ENCODE results near the gene STX10. TPM values are rescaled to one million over a fixed set of nuclear protein-coding genes. Genes with fewer than 3 reads are reported as not detected.

The STX10 gene
- total RNA-seq, 4 donors from 2014 or later, result 50.5 to 98.4 (median 72.6) TPM

DNA sequence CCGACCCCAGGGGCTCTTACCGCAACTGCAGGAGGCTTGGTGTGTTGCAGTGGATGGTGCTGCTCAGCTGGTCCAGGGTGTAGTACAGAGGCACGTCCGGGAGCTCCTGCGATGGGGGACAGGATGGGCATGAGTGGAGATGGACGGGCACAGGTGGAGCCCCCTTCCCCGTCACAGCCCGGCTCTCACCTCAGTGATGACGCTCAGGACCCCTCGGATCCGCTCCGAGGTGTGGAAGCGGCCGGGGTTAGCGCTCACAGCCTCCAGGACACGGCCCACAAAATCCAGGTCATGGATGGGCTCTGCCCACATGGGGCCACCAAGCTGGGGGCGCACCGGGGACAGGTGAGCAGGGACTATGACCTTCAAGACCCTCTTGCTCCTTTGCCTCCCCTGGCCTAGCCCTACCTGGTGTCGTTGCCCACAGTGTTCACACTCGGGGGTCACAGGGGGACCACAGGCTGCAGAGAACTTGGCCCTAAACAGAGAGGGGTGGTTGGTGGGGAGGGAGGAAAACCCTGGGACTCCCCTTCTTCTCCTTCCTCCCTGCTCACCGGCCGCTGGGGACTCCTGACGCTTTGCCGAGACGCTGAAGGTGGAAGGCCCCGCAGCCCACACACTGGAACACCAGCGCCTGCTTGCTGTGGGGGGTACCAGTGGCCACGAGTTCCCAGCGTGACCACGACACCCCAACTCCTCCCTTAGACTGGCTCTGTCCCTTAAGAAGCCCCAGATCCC is 40.6 kb downstream of the STX10 start:
- TF ChIP-seq, protein P1, sequence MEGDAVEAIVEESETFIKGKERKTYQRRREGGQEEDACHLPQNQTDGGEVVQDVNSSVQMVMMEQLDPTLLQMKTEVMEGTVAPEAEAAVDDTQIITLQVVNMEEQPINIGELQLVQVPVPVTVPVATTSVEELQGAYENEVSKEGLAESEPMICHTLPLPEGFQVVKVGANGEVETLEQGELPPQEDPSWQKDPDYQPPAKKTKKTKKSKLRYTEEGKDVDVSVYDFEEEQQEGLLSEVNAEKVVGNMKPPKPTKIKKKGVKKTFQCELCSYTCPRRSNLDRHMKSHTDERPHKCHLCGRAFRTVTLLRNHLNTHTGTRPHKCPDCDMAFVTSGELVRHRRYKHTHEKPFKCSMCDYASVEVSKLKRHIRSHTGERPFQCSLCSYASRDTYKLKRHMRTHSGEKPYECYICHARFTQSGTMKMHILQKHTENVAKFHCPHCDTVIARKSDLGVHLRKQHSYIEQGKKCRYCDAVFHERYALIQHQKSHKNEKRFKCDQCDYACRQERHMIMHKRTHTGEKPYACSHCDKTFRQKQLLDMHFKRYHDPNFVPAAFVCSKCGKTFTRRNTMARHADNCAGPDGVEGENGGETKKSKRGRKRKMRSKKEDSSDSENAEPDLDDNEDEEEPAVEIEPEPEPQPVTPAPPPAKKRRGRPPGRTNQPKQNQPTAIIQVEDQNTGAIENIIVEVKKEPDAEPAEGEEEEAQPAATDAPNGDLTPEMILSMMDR (IDR thresholded peaks at IDR 0.05; ENCODE audit: low read depth), result no peak

DNA sequence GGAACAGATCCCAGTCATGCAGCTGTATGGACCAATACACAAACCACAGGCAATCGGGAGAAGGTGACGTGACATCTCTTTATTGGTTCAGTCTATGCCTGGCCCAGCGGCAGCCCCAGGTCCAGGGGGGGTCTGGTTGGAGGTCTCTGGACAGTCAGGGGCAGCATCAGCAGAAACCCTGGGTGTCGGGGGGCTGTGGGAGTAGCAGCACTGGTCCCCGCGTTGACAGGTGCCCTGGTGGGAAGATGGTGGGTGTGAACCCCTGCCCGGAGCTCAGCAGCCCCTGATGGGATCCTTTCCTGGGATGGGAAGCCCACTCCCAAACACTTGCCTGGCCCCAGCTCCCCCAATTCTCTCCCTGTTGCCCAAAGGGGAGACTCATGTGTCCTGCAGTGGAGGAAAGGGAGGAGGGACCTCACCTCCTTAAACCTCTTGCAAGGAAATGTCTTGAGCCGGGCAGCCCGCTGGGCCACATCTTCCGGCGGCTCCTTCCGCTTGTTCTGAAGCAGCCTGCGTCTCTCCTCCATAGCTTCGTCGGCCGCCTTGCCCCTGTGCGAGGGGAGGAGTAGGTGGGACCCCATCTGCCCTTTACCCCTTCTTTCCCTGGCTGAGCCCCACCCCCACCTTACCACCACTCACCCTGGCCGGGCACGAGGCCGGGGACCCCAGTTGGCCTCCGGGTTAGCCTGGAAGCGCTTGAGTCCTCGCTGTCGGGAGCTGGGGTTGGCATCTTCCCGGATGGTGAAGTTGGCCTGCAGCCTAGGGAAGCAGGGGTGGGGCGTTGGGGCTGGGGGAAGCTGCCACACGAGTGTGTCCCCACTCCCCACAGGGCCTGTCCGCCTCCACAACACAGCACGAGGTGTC is 45.1 kb downstream of the STX10 start:
- TF ChIP-seq, protein P1 (IDR thresholded peaks at IDR 0.05; ENCODE audit: low read depth), result no peak

DNA sequence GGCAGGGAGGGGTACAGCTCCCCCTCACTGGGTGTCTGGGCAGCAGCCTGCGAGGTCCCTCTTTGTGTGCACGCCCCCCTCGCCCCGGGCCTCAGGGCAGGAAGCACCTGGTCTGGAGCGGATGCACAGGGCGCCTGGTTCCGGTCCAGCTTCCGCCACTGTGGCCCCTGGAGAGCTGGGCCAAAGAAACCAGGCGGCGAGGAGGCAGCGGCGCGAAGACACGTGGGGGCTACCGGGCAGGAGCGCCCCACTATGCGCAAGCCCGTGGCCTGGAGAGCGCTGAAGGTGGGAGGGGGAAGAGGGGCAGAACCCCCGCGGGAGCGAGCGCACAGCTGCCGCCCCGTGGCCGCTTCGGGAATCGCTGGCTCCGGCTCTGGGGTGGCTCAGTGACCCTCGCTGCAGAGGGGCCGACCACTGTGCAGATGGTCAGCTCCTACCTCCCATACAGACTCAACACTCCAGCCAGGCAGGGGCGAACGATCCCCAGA is 45.8 kb downstream of the STX10 start:
- TF ChIP-seq, protein P1 (IDR thresholded peaks at IDR 0.05; ENCODE audit: low read depth), result no peak

DNA sequence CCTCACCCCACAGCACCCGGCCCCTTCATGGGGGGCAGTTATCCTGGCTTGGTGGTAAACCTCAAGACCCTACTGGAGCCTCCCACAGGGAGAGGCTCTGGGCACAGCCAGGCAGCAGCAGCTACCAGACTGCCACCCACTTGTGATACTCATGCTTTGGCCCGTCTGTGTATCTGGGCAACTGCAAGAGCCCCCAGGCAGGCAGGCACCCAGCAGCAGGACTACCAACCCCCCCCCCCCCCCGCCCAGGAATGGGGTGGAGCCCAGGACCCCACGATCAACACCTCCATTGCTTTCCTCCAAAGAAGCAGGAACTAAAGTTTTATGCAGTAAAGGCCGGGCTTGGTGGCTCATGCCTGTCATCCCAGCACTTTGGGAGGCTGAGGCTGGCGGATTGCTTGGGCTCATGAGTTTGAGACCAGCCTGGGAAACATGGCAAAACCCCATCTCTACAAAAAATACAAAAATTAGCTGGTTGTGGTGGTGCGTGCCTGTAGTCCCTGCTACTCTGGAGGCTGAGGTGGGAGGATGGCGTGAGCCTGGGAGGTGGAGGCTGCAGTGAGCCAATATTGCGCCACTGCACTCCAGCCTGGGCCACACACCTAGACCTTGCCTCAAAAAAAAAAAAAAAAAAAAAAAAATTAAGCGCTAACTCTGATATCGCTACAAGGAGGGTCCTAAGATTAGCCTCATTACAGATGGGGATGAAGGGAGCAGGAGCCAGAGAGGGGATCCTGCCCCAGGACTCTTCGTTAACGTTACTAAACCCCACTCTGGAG is 46.4 kb downstream of the STX10 start:
- TF ChIP-seq, protein P1 (IDR thresholded peaks at IDR 0.05; ENCODE audit: low read depth), result no peak

DNA sequence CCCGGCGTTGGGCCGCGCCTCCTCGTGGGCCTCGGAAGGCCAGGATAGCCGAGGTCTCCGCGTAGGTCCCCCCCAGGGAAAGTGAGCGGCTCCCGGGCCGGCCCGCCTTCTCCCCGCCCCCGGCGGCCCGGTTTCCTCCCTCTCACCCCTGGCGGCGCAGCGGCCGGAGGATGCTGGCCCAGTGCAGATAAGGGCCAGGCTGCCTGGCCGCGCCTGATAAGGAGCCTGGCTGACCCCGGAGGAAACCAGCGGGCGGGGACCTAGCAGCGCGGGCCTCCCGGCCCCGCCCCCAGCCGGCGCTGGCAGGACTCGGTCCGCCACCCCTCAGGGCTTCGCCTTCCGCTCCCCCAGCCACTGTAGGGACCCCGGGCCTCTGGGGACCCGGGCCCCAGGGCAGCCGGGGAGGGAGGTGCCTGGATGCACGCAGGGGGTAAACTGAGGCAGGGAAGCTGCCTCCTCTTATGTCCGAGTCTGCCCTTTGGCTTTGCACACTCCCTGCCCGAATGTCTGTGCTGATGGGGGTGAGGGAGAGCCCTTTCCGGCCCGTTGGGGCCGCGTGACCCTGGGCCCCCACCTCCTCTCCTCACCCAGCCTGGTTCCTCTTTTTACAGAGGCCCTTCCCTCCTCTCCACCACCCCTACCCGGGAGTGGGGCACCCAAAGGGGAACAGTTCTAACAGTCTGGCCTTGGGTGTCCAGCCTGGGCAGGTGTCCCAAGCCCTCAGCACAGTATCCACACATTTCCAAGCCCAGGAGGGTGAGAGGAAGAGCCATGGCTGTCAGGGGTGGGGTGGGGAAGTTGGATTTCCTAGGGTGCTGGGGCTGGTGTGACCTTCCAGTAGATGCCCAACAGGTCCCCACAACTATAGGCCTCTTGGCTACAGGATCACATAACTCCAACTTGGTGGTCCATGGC is 47.3 kb downstream of the STX10 start, which contains the start of gene LYL1:
LYL1 (minus strand) TSS at position 193 of the 915 bp plus-strand sequence. CDS start 1,687 bp downstream, outside the sequence.
- TF ChIP-seq, protein P1 (IDR thresholded peaks at IDR 0.05; ENCODE audit: low read depth), result no peak

DNA sequence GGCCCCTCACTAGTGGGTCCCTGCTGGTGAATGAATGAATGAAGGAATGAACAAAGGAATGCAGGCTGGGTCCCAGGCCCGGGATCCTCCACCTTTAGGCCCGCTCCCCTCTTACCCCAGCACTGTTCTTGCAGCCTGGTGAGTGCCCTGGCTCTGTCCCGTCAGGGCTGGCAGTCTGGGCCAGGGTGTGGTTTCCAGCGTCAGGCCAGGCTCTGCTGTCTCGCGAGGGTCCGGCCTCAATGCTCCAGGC is 47.8 kb downstream of the STX10 start:
- TF ChIP-seq, protein P1 (IDR thresholded peaks at IDR 0.05; ENCODE audit: low read depth), result no peak
